HL-60 (cell line): ENCODE measurements around the gene ITIH4.
A peak's percentile ranks its signal among the peaks of the same experiment; 100 is the strongest.

ENCODE experiments used
- DNase-seq, 2 experiments: peaks; one replicate each; pipeline ENCODE4 v3.0.0-alpha.2; 2010 to 2020; ENCODE audit warnings: low read depth in 1 of 2, low spot score in 1 of 2
- H3K27ac ChIP-seq: fragments of 250-450 bp; sonication (Bioruptor Pico); replicated peaks from 2 replicates; pipeline ENCODE4 v1.5.1; 2020; ENCODE audit warnings: mild to moderate bottlenecking, moderate library complexity
- H3K27me3 ChIP-seq: fragments of 250-450 bp; sonication (Bioruptor Pico); 2 replicates; pipeline ENCODE4 v1.5.1; 2021; ENCODE audit warnings: mild to moderate bottlenecking, moderate library complexity; ENCODE audit not compliant: insufficient read depth, poor library complexity, severe bottlenecking
- H3K4me3 ChIP-seq: replicated peaks from 2 replicates; pipeline ENCODE4 v1.5.1; 2011; ENCODE audit warnings: mild to moderate bottlenecking, control low read depth, low read length; ENCODE audit not compliant: insufficient read depth
- GABPA ChIP-seq: IDR thresholded peaks from 2 replicates; pipeline ENCODE4 v1.6.1; 2012; ENCODE audit warnings: low read depth
- POLR2AphosphoS5 ChIP-seq: IDR thresholded peaks from 2 replicates; pipeline ENCODE4 v1.6.1; 2012; ENCODE audit warnings: low read depth
- SPI1 ChIP-seq: IDR thresholded peaks from 2 replicates; pipeline ENCODE4 v1.6.1; 2012; ENCODE audit warnings: low read depth, mild to moderate bottlenecking, borderline replicate concordance
- TF ChIP-seq, protein P1 (sequence below): IDR thresholded peaks from 2 replicates; pipeline ENCODE4 v1.6.1; 2012; ENCODE audit warnings: low read depth; ENCODE audit not compliant: insufficient replicate concordance
- TF ChIP-seq, protein P2 (sequence below): IDR thresholded peaks from one replicate; pipeline ENCODE4 v1.5.1; 2011; ENCODE audit warnings: low read length, control low read depth, inconsistent platforms; ENCODE audit not compliant: insufficient read depth

Gene ITIH4

DNA sequence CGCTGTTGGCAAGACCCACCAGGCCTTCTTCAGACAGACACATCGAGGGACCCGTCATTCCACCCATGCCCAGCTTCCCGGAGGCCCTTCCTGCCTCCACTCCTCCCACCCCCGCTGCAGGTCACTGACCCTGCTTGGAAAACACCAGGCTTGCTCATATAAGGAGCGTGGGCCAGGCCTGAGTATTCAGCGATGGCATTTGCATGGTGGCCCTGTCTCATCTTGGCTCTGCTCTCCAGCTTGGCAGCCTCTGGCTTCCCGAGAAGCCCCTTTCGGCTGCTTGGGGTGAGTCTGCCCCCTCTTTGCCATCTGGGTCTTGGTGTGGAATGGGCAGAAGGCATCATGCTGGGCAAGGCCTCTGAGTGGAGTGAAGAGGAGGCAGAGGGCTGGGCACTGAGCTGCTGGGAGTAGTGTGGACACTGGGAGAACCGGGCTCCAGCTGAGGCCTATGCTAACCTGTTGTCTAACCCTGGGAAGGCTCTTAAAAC, 35.8 kb downstream of the ITIH4 start, which contains the start of gene ITIH3:
TSS of gene ITIH3 (plus strand) at position 185 of the 488 bp plus-strand sequence. CDS start at position 193, 8 bp downstream.
- Histone ChIP-seq H3K27ac (no peak within 1 kb of the TSS), H3K27me3 (no peaks in the 10 kb centered on the region), H3K4me3 (no peak within 1 kb of the TSS)
- no peak for TF ChIP-seq POLR2AphosphoS5
- no peak for TF ChIP-seq GABPA
- TF ChIP-seq, protein P1, sequence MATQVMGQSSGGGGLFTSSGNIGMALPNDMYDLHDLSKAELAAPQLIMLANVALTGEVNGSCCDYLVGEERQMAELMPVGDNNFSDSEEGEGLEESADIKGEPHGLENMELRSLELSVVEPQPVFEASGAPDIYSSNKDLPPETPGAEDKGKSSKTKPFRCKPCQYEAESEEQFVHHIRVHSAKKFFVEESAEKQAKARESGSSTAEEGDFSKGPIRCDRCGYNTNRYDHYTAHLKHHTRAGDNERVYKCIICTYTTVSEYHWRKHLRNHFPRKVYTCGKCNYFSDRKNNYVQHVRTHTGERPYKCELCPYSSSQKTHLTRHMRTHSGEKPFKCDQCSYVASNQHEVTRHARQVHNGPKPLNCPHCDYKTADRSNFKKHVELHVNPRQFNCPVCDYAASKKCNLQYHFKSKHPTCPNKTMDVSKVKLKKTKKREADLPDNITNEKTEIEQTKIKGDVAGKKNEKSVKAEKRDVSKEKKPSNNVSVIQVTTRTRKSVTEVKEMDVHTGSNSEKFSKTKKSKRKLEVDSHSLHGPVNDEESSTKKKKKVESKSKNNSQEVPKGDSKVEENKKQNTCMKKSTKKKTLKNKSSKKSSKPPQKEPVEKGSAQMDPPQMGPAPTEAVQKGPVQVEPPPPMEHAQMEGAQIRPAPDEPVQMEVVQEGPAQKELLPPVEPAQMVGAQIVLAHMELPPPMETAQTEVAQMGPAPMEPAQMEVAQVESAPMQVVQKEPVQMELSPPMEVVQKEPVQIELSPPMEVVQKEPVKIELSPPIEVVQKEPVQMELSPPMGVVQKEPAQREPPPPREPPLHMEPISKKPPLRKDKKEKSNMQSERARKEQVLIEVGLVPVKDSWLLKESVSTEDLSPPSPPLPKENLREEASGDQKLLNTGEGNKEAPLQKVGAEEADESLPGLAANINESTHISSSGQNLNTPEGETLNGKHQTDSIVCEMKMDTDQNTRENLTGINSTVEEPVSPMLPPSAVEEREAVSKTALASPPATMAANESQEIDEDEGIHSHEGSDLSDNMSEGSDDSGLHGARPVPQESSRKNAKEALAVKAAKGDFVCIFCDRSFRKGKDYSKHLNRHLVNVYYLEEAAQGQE = no peak
- TF ChIP-seq, protein P2, sequence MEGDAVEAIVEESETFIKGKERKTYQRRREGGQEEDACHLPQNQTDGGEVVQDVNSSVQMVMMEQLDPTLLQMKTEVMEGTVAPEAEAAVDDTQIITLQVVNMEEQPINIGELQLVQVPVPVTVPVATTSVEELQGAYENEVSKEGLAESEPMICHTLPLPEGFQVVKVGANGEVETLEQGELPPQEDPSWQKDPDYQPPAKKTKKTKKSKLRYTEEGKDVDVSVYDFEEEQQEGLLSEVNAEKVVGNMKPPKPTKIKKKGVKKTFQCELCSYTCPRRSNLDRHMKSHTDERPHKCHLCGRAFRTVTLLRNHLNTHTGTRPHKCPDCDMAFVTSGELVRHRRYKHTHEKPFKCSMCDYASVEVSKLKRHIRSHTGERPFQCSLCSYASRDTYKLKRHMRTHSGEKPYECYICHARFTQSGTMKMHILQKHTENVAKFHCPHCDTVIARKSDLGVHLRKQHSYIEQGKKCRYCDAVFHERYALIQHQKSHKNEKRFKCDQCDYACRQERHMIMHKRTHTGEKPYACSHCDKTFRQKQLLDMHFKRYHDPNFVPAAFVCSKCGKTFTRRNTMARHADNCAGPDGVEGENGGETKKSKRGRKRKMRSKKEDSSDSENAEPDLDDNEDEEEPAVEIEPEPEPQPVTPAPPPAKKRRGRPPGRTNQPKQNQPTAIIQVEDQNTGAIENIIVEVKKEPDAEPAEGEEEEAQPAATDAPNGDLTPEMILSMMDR = no peak
- no peak for TF ChIP-seq SPI1
- DNase-seq = no peak

DNA sequence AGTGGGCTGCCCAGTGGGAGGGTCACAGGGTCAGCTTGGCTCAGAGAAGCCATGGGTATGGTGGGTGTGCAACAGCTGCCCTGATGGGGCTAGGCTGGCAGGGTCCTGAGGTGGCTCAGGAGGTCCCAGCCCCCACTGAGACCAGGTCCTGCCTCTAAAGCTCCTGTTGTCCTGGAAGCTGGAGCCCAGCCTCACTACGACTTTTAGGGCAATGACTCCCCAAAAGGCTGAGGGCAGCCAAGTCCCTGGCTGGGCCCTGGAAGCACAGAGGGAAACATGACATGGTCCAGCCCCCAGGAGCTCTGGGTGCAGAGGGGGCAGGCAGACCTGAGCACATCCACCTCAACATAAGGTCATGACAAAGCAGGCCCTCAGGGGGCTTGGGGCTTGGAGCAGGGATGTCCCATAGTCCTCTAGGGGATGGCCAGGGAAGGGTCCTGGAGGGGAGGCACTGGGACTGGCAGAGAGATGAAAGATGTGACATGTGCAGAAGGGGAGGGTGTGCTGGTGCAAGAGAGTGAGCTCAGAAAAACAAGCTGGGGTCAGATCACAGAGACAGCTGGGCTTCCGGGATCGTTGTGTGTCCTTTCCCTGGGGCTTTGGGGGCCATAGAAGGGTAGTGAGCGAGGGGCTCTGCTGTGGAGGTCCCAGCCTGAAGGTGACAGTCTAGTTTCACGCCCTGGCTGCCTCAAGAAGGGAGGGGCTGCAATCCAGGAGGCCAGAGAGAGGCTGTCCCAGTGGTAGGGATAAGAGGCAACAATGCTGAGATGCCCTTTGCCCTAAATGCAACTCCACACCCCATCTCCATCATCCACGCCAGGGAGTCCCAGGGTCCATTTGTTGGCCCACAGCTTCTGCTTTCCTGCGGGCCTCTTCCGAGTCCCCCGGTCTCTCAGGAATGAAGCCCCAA, 36.5 kb downstream of the ITIH4 start:
- DNase-seq = no peak

DNA sequence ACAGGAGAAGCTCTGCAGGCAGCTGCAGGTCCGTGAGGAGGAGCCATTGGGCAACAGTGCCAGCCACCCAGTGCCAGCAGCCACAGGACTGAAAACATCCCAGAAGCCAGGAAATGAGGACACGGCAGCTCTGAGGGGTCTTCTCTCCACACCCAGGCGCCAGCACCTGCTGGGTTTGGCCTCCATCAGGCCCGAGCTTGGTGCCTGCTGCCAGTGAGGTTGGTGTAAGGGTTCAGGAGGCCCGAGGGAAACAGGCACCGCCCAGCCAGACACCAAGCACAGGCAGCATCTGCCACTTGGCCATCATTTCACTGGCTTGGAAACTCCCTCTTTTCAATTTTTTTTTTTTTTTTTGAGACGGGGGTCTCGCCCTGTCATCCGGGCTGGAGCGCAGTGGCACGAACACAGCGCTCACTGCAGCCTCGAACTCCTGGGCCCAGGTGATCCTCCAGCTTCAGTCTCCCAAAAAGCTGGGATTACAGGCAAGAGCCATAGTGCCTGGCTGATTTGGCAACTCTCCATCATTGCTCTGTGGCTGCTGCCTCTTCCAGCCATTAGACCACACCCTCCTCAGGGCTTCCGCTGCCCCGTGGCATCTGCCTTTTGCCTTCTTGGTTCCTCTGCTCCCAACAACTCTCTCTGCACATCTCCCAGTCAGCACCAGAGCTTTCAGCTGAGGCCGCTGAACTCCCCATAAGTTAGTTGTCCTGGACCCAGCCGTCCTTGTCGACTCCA, 37.3 kb downstream of the ITIH4 start:
- DNase-seq = peak in 1 of 2 experiments; percentile 16
- TF ChIP-seq GABPA (no peak), SPI1 (no peak), POLR2AphosphoS5 (no peak)
- TF ChIP-seq, protein P1 = no peak
- TF ChIP-seq, protein P2 = no peak
- Histone ChIP-seq H3K4me3 (no peak overlapping the region), H3K27me3 (no peaks in the 10 kb centered on the region), H3K27ac (no peak overlapping the region)

More for the DNA sequence above, 36.5 kb downstream of the ITIH4 start:
- Histone ChIP-seq H3K27ac (no peak overlapping the region), H3K27me3 (no peaks in the 10 kb centered on the region), H3K4me3 (no peak overlapping the region)
- TF ChIP-seq, protein P1 = no peak
- TF ChIP-seq GABPA (no peak), POLR2AphosphoS5 (no peak), SPI1 (no peak)
- TF ChIP-seq, protein P2 = no peak
